ENCODE measurements around the gene DPEP1.
"Not testable (repeated sequence)": the region's sequence is repeated elsewhere in the genome, so short reads cannot be mapped to it uniquely, and the experiment has no call there.

The DPEP1 gene

DNA sequence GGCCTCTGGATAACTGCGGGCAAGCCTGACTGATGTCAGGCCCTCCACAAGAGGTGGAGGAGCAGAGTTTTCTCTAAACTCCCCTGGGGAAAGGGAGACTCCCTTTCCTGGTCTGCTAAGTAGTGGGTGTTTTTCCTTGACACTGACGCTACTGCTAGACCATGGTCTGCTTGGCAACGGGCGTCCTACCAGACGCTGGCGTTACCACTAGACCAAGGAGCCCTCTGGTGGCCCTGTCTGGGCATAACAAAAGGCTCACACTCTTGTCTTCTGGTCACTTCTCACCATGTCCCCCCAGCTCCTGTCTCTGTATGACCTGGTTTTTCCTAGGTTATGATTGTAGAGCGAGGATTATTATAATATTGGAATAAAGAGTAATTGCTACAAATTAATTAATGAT lies 53.6 kb downstream of the DPEP1 start:
- in situ Hi-C loops (cut with MboI; ENCODE audit: low pct_unique_long_range_greater_than_20kb, low sequenced_read_pairs), result not testable (repeated sequence)
- peak; percentile 35 for DNase-seq

DNA sequence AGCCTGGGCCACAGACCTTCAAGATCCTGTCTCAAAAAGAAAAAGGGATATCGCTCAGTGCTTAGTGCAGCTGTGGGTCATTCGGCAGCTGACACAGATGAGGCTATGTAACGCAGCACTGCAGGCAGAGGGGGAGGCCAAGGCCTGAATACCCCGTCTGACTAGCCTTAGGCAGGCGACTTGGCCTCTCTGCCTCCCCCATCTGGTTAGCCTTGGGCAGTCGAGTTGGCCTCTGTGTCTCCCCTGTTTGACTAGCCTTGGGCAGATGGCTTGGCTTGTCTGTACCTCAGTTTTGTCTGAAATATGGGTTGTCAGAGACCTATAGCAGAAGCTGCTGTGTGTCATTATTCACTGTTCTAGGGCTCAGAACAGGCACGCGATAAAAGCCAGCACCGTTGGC lies 54.2 kb downstream of the DPEP1 start:
- in situ Hi-C loops (cut with MboI; ENCODE audit: low pct_unique_long_range_greater_than_20kb, low sequenced_read_pairs), result no loop called here
- no peak for DNase-seq

DNA sequence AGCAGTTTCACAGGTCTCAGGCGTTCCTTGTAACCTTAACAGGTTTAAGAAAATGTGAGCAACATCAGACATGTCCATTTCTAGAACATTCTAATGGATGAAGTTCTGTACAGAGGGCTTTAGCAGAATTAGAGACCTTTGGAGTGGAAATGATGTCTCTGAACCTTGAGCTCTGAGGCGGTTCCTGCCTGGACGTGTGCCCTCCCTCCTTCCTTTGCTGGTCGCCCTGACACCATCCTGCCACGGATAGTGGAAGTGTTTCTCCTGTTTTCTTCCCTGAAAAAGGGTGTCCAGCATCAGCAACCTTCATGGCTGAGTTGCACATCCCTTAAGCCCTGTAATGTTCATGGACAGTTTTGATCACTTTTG lies 55.3 kb downstream of the DPEP1 start:
- in situ Hi-C loops (cut with MboI; ENCODE audit: low pct_unique_long_range_greater_than_20kb, low sequenced_read_pairs), result no loop called here
- no peak for DNase-seq

GRCh38 chr16:89669755-89670154 lies 56.3 kb downstream of the DPEP1 start:
- DNase-seq, result no peak
- in situ Hi-C loops (cut with MboI; ENCODE audit: low pct_unique_long_range_greater_than_20kb, low sequenced_read_pairs), result no loop called here

DNA sequence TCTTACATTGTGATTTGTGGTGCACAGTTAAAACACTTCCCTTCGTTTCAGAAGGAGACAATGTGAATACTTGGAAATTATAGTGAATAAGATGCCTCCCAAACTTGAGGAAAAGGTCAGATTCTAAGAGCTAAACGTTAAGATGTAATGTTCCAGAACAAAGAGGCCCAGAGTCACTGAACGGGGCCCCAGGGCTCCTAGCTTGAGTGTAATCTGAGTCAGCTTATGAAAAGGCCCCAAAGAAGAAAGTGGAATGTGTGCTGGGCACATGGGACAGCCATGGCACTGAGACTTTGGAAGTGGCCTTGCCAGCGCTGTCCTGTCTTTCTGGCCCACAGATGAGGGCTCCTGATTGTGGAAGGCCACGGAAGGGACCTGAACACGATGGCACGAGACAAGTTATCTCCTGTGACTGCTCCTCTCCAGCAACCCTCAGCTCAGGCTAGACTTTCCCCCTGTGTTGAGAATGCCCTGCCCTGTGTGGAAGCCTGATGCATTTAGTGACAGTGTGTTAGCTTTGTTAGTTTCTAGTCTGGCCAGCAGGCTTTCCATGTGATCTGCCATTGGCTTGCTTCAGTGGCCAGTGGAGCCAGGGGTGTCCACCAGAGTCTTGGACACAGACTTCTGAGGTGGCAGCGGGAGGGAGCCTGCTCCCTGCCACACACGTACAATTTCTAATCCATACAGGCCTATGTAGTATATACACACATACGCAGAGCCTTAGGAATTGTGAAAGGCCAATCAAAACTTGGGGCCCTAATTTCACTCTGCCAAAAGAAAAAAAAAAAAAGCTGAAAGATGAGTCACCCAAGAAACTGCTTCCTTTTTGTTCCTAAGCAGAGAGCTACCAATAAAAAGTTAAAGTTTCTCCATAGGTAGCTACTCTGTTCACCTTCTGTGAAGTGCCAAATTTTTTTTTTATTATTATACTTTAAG lies 57.3 kb downstream of the DPEP1 start:
- DNase-seq, result no peak
- in situ Hi-C loops (cut with MboI; ENCODE audit: low pct_unique_long_range_greater_than_20kb, low sequenced_read_pairs), result no loop called here

DNA sequence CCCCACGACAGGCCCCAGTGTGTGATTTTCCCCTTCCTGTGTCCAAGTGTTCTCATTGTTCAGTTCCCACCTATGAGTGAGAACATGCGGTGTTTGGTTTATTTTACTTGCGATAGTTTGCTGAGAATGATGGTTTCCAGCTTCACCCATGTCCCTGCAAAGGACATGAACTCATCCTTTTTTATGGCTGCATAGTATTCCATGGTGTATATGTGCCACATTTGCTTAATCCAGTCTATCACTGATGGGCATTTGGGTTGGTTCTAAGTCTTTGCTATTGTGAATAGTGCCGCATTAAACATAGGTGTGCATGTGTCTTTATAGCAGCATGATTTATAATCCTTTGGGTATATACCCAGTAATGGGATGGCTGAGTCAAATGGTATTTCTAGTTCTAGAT lies 58.1 kb downstream of the DPEP1 start:
- in situ Hi-C loops (cut with MboI; ENCODE audit: low pct_unique_long_range_greater_than_20kb, low sequenced_read_pairs); DNase-seq: not testable (repeated sequence)

GRCh38 chr16:89672177-89672941 lies 58.9 kb downstream of the DPEP1 start:
- no peak for DNase-seq
- in situ Hi-C loops (cut with MboI; ENCODE audit: low pct_unique_long_range_greater_than_20kb, low sequenced_read_pairs), result no loop called here

- in situ Hi-C loops (cut with MboI; ENCODE audit: low pct_unique_long_range_greater_than_20kb, low sequenced_read_pairs), result no loop called here
- DNase-seq, result peak; percentile 44
Observed at GRCh38 chr16:89678258-89678657, 64.8 kb downstream of the DPEP1 start.

DNA sequence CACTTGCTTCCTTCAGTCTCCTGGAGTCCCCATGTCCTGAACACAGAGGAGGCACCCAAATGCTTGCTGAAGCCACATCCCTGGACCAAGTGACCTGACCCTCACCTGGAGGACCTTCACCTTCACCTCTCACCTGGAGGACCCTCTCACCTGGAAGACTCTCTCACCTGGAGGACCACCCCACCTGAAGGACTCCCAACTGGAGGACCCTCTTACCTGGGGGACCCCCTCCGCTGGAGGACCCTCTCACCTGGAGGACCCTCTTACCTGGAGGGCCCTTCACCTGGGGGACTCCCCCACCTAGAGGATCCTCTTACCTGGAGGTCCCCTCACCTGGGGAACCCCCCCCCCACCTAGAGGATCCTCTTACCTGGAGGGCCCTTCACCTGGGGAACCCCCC lies 72.5 kb downstream of the DPEP1 start:
- DNase-seq, result no peak

GRCh38 chr16:89686520-89687091 lies 73.2 kb downstream of the DPEP1 start, which contains the start of gene CDK10:
CDK10 (plus strand) TSS chr16:89686689; CDS start chr16:89686711, 22 bp downstream.
- peak; percentile 94 for DNase-seq
- in situ Hi-C loops (cut with MboI; ENCODE audit: low pct_unique_long_range_greater_than_20kb, low sequenced_read_pairs), result no loop called here

More for the DNA sequence above, 72.5 kb downstream of the DPEP1 start:
- in situ Hi-C loops (cut with MboI; ENCODE audit: low pct_unique_long_range_greater_than_20kb, low sequenced_read_pairs), result no loop called here

DNA sequence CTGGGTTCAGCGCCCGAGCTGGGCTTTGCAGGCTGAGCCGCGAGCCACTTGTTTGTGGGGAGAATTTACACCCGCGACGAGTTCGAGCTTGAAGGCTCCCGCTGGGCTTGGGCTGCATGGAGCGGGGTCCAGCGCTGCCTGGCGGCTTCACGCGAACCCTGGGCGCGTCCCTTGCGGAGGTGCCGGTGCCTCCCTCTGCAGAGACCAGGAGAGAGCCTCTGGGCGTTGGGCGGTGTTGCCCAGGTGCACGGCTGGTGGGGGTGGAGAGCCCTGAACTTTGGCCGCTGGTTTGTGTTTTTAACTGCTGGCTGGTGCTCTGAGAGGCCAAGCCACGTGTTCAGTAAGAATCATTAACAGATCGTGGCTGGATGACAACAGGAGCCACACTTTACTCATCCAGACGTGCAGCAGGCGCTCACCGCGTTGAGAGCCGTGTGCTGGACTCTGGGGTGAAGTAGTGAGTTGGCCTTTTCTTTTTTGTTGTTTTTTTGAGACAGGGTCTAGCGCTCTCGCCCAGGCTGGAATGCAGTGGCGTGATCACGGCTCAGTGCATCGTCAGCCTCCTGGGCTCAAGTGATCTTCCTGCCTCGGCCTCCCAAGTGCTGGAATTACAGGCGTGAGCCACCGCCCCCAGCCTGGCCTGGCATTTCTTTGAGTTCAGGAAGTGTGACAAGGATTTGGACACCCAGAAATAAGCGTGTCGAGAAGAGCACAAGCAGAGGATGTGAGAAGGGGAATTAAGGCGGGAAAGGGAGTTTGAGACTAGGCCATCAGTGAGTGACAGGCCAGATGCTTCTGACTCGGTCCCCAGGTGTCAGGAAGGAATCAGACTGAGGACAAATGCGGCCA lies 73.9 kb downstream of the DPEP1 start:
- DNase-seq, result peak; percentile 51
- in situ Hi-C loops (cut with MboI; ENCODE audit: low pct_unique_long_range_greater_than_20kb, low sequenced_read_pairs), result no loop called here

All from KBM-7 (cell line).